OCI-LY3 (cell line): ENCODE data around the gene NUP210.
A peak's percentile ranks its signal among the peaks of the same experiment; 100 is the strongest.
"Not testable (repeated sequence)": the region's sequence is repeated elsewhere in the genome, so short reads cannot be mapped to it uniquely, and the experiment has no call there.

Source experiments
- H2AFZ ChIP-seq: fragments of 200-600, 300-600 bp; shearing (Covaris generic); 2 replicates; pipeline ENCODE4 v1.6.0; 2014; ENCODE audit warnings: antibody characterized with exemption, low read depth, low read length
- H3K27ac ChIP-seq: fragments of 200-600, 300-600 bp; sonication (generic); 2 replicates; pipeline ENCODE4 v1.5.1; 2014; ENCODE audit warnings: mild to moderate bottlenecking, low read length, moderate library complexity, mixed read lengths
- H3K27me3 ChIP-seq: fragments of 200-600, 300-600 bp; sonication (generic); 2 replicates; pipeline ENCODE4 v1.6.1; 2014; ENCODE audit warnings: low read depth, low read length, mixed read lengths
- H3K36me3 ChIP-seq: fragments of 200-600, 300-600 bp; sonication (generic); replicated peaks from 2 replicates; pipeline ENCODE3; 2014; ENCODE audit warnings: low read depth, low read length, mixed read lengths
- H3K4me1 ChIP-seq: fragments of 300-600, 200-600 bp; sonication (generic); 2 replicates; pipeline ENCODE4 v1.6.1; 2014; ENCODE audit warnings: low read length, mixed read lengths
- H3K4me2 ChIP-seq: fragments of 200-600, 300-600 bp; sonication (generic); 2 replicates; pipeline ENCODE4 v1.6.1; 2014; ENCODE audit warnings: low read length, mixed read lengths
- H3K4me3 ChIP-seq: fragments of 300-600, 200-600 bp; sonication (generic); 2 replicates; pipeline ENCODE4 v1.5.1; 2014; ENCODE audit warnings: antibody characterized with exemption, mild to moderate bottlenecking, low read length, moderate library complexity
- H3K79me2 ChIP-seq: fragments of 300-600, 200-600 bp; shearing (Covaris generic); 2 replicates; pipeline ENCODE4 v1.6.1; 2014; ENCODE audit warnings: mild to moderate bottlenecking, low read length, mixed read lengths
- H3K9ac ChIP-seq: fragments of 300-600, 200-600 bp; shearing (Covaris generic); 2 replicates; pipeline ENCODE4 v1.6.0; 2014; ENCODE audit warnings: mild to moderate bottlenecking, low read length, moderate library complexity
- H3K9me3 ChIP-seq: fragments of 200-600, 300-600 bp; shearing (Covaris generic); 2 replicates; pipeline ENCODE4 v1.6.1; 2014; ENCODE audit warnings: low read length, mixed read lengths; ENCODE audit not compliant: insufficient read depth
- H4K20me1 ChIP-seq: fragments of 200-600, 300-600 bp; sonication (generic); 2 replicates; pipeline ENCODE4 v1.6.1; 2016; ENCODE audit warnings: low read length, mixed read lengths; ENCODE audit not compliant: insufficient read depth
- EZH2phosphoT487 ChIP-seq: fragments of 200-600 bp; shearing (Covaris generic); IDR thresholded peaks from 2 replicates; pipeline ENCODE4 v1.6.1; 2018; ENCODE audit warnings: antibody characterized with exemption, mixed run types, low read depth
- TF ChIP-seq, protein P1 (sequence below): fragments of 200-600, 300-600 bp; sonication (generic); IDR thresholded peaks from 2 replicates; pipeline ENCODE4 v1.5.1; 2014; ENCODE audit warnings: antibody characterized with exemption, low read length, low read depth

Gene NUP210

DNA sequence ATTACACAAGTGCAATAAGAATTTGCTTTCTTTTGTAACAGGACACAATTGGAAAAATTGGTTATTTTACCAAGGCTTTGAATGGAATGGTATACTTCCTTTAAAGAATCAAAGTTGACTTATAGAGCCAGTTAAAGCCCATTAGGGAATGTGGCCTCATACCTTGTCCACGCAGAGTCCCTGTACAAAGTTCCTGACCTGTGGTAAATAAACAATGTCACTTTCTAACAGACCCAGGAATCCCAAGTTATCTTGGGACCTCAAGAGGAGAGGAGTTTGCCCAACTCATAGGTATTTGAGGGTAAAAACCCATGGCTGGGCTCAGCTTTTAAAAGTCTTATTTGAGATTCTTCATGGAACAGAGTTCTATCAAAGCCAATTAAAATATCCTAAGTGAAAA lies 12.0 kb upstream of the NUP210 start:
- Histone ChIP-seq H3K4me3 (no peak overlapping the region), H2AFZ (no peak overlapping the region), H3K4me1 (peaks cover 14% of the 10 kb centered on the region), H3K27ac (no peak overlapping the region), H3K9ac (no peak overlapping the region), H4K20me1 (no peaks in the 10 kb centered on the region), H3K4me2 (no peak overlapping the region), H3K79me2 (no peaks in the 10 kb centered on the region), H3K27me3 (peaks cover 4% of the 10 kb centered on the region), H3K9me3 (no peaks in the 10 kb centered on the region), H3K36me3 (no peaks in the 10 kb centered on the region)
- TF ChIP-seq, protein P1, sequence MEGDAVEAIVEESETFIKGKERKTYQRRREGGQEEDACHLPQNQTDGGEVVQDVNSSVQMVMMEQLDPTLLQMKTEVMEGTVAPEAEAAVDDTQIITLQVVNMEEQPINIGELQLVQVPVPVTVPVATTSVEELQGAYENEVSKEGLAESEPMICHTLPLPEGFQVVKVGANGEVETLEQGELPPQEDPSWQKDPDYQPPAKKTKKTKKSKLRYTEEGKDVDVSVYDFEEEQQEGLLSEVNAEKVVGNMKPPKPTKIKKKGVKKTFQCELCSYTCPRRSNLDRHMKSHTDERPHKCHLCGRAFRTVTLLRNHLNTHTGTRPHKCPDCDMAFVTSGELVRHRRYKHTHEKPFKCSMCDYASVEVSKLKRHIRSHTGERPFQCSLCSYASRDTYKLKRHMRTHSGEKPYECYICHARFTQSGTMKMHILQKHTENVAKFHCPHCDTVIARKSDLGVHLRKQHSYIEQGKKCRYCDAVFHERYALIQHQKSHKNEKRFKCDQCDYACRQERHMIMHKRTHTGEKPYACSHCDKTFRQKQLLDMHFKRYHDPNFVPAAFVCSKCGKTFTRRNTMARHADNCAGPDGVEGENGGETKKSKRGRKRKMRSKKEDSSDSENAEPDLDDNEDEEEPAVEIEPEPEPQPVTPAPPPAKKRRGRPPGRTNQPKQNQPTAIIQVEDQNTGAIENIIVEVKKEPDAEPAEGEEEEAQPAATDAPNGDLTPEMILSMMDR = no peak

DNA sequence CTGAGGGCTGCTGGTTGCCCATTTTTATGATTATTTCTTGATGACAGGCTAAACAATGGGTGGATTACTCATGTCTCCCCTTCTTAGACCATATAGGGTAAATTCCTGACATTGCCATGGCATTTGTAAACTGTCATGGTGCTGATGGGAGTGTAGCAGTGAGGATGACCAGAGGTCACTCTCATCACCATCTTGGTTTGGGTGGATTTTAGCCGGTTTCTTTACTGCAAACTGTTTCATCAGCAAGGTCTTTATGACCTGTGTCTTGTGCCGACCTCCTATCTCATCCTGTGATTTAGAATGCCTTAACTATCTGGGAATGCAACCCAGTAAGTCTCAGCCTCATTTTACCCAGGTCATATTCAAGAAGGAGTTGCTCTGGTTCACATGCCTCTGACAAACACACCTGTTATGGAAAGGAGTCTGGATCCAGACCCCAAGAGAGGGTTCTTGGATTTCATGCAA lies 10.3 kb upstream of the NUP210 start:
- H3K4me2 ChIP-seq, H4K20me1 ChIP-seq, H3K36me3 ChIP-seq, H3K9me3 ChIP-seq, H3K4me3 ChIP-seq, H3K27ac ChIP-seq, H3K27me3 ChIP-seq, H2AFZ ChIP-seq, H3K79me2 ChIP-seq, H3K9ac ChIP-seq: not testable (repeated sequence)
- peaks cover 14% of the 10 kb centered on the region for H3K4me1 ChIP-seq

GRCh38 chr3:13429631-13430291 lies 9.6 kb upstream of the NUP210 start:
- Histone ChIP-seq H3K27me3 (no peaks in the 10 kb centered on the region), H3K36me3 (no peaks in the 10 kb centered on the region), H3K4me3 (no peak overlapping the region), H3K4me1 (peaks cover 14% of the 10 kb centered on the region), H3K9ac (no peak overlapping the region), H3K9me3 (no peaks in the 10 kb centered on the region), H3K4me2 (no peak overlapping the region), H2AFZ (no peak overlapping the region), H3K27ac (no peak overlapping the region), H3K79me2 (no peaks in the 10 kb centered on the region), H4K20me1 (no peaks in the 10 kb centered on the region)
- no peak for TF ChIP-seq EZH2phosphoT487
- TF ChIP-seq, protein P1 = no peak

GRCh38 chr3:13428678-13429077 lies 8.6 kb upstream of the NUP210 start:
- H4K20me1 ChIP-seq, H3K4me3 ChIP-seq, H3K27ac ChIP-seq, H3K36me3 ChIP-seq, H3K27me3 ChIP-seq, H3K9me3 ChIP-seq, H3K79me2 ChIP-seq, H3K9ac ChIP-seq: not testable (repeated sequence)
- Histone ChIP-seq H3K4me1 (peaks cover 14% of the 10 kb centered on the region), H3K4me2 (peak overlapping the region; percentile 52; the same call in 1 of the 2 replicates), H2AFZ (peak overlapping the region; percentile 90)

DNA sequence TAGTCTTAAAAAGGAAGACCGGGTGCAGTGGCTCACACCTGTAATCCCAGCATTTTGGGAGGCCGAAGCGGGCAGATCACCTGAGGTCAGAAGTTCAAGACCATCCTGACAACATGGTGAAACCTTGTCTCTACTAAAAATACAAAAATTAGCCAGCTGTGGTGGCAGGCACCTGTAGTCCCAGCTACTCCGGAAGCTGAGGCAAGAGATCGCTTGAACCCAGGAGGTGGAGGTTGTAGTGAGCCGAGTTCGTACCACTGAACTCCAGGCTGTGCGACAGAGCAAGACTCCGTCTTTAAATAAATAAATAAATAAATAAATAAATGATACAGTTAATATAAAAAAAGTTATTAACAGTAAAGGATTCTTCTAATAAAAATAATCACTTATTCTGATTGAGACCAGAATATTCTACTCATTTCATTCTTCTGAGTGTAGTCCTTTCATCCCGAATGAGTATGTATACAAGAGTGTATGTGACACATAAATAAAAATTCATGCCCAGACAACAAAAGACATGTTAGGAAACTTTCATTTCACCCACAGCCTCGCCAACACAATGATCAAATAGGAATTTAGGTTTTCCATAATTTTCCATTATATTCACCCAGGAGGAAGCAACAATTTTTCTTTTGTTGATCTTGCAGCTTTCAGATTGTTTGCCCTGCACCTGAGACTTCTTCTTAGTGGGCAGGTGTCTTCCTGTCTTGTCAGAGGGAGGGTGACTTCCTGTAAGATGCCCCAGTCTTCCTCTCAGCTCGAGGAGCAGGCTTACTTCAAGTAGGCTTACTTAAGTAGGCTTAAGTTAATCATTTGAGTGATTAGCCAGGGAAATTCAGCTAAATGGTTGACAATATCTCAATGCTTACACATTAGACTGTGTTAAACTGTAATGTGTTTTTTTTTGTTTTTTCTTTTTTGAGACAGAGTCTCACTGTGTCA lies 7.8 kb upstream of the NUP210 start:
- no peak overlapping the region for H3K9ac ChIP-seq
- H2AFZ ChIP-seq = peak overlapping the region; percentile 90
- H3K4me2 ChIP-seq = peak overlapping the region; percentile 52
- peak overlapping the region; percentile 14; the same call in 1 of the 2 replicates for H3K4me3 ChIP-seq
- no peaks in the 10 kb centered on the region for H3K27me3 ChIP-seq
- H3K9me3 ChIP-seq = no peaks in the 10 kb centered on the region
- no peaks in the 10 kb centered on the region for H3K79me2 ChIP-seq
- no peak overlapping the region for H3K27ac ChIP-seq
- H4K20me1 ChIP-seq = no peaks in the 10 kb centered on the region
- H3K4me1 ChIP-seq = peaks cover 14% of the 10 kb centered on the region
- no peak for TF ChIP-seq EZH2phosphoT487
- TF ChIP-seq, protein P1 = no peak
- H3K36me3 ChIP-seq = no peaks in the 10 kb centered on the region
